GM19035 (cell line): ENCODE results near the gene SPEN.

Experiments
- ATAC-seq: cut with Tn5 transposase; IDR thresholded peaks from one replicate; pipeline ENCODE4 v1.9.1; 2021; ENCODE audit not compliant: unreplicated experiment

The SPEN gene

DNA sequence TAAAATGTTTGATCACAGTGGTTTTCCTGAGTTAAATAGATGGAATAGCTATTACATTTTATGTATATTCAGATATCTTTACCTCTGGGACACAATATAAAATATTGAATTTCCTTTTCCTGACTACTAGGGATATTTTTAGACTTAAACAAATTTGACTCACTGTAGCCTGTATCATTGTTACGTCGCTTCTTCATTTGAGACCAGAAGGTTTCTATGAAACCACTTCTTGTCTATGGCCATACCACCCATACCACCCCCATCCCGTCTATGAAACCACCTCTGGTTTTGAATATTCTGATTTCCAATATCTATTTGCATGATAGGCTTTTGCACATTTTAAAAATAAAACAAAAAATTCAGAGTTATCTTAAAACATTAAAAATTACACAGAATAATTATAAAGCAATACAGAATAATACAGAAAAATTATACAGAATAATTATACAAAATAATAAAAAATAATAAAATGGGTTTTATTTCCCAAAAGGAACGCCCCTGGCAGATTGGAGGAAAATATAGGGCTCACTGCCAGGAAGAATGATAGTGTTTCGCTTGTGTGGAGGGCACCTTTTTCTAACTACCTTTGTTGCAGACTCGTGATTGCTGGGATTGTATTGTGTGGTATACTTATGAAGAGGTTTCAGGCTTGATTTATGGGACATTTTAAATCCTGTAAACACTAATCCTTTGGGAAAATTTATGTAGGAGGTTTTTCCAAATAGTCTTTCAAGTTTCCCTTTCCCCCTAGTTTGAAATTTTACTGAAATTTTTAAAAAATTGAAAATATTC is 4.7 kb downstream of the SPEN start:
- no peak for ATAC-seq

DNA sequence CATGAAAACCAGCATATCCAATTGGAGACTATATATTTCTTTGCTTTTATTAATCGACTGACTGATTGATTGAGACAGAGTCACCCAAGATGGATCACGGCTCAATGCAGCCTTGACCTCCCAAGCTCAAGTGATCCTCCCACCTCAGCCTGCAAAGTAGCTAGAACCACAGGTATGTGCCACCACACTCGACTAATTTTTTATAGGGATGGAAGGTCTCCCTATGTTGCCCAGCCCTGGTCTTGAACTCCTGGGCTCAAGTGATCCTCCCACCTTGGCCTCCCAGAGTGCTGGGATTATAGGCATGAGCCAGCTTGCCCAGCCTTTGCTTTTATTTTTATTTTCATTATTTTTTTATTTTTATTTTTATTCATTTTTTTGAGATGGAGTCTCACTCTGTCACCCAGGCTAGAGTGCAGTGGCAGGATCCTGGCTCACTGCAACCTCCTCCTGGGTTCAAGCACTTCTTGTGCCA is 5.4 kb downstream of the SPEN start:
- no peak for ATAC-seq

DNA sequence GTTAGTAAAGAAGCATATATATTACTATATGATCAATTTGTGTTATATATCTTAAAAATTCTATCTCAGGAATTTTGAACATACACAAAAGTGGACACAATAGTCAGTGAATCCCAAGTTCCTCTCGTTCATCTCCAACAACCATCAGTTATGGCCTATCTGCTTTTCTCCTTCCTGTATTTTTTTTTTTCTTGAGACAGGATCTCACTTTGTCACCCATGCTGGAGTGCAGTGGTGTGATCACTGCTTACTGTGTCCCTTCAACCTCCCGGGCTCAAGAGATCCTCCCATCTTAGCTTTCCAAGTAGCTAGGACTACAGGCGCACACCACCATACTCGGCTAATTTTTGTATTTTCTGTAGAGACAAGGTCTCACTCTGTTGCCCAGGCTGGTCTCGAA is 9.4 kb downstream of the SPEN start:
- ATAC-seq: no peak

DNA sequence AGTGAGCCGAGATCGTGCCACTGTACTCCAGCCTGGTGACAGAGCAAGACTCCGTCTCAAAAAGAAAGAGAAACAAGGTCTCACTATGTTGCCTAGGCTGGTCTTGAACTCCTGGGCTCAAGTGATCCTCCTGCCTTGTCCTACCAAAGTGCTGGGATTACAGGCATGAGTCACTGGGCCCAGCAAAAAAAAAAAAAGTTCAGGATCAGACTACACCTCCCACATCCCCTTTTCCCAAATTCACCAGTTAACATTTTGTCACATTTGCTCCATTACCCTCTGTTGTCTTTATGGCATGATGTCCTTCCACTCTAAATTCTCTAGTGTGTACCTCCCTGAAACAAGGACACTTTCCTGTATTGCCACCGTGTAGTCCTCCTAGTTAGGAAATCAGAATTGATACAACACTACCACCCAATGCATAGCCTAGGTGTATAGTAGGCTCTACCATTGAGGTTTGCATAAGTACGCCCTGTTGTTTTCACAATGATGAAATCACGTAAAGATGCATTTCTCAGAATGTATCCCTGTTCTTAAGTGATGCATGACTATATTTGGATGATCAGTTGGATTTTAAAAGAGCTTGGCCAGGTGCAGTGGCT is 10.7 kb downstream of the SPEN start:
- ATAC-seq: no peak

DNA sequence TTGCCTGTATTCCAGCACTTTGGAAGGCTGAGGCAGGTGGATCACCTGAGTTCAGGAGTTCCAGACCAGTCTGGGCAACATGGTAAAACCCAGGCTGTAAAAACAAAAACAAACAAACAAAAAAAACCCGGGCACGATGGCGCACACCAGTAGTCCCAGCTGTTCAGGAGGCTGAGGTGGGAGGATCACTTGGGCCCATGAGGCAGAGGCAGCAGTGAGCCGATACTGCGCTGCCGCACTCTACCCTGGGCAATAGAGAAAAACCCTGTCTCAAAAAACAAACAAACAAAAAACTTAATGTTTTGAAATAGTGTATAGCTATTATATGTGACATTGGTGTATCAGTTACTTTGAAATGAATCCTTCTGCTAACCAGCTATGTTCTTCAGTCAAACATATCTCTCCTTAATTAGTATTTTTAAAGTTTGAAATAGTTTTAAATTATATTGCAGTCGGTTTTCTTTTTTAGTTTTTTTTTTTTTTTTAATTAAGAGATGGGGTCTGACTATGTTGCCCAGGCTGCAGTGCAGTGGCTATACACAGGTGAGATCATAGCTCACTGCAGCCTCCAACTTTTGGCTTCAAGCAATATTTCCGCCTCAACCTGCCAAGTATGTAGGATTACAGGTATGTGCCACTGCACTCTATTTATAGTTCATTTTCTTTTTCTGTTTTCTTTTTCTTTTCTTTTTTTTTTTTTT is 11.3 kb downstream of the SPEN start:
- ATAC-seq: no peak

DNA sequence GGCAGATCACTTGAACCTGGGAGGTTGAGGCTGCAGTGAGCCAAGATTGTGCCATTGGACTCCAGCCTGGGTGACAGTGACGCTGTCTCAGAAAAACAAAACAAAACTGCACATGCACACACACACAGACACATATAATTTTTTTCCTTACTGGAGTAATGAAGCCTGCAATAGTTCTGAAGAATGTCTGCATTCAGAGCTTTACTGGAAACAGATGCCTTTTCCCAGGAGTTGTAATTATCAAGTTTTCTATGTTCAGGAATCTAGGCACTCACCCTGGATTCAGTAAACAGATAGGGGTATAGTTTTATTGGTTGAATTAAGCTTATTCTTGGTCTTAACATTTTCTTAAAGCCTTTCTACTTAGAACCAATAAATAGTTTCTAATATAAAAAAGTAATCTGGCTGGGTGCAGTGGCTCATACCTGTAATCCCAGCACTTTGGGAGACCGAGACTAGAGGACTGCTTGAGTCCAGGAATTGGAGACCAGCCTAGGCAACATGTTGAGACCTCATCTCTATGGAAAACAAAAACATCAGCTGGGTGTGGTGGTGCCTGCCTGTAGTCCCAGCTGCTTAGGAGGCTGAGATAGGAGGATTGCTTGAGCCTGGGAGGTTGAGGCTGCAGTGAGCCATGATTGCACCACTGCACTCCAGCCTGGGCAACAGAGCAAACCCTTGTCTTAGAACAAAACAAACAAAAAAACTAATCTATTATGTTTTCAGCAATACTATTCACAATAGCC is 15.8 kb downstream of the SPEN start:
- ATAC-seq: no peak

DNA sequence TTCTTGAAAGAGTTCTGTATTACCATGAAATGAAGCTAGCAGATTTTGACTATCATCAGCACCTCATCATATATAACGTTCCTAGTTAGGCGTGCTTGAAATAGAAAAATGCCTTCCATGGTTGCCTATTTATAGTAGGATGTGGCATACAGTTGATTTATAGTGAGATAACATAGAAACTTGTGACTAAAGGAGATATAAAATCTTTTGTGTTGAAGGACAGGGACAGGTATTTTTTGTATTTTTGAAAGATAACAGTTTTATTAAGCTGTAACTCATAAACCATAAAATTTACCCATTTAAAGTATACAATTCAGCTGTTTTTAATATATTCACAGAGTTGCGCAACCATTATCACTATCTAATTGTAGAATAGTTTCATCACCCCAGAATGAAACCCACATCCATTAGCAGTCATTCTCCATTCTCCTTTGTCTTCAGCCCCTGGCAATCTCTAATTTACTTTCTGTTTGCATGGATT is 19.3 kb downstream of the SPEN start:
- ATAC-seq: no peak

DNA sequence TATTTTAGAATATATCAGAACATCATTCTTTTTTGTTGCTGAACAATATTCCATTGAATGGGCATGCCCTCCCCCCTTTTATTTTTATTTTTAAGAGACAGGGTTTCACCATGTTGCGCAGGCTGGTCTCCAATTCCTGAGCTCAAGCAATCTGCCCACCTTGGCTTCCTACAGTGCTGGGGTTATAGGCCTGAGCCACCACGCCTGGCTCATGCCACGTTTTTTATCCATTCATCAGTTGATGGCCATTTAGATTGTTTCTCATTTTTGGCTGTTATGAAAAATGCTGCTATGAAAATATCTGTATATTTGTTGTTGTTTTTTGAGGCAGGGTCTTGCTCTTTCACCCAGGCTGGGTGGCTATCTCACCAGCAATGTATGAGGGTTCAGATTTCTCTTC is 19.8 kb downstream of the SPEN start:
- no peak for ATAC-seq

DNA sequence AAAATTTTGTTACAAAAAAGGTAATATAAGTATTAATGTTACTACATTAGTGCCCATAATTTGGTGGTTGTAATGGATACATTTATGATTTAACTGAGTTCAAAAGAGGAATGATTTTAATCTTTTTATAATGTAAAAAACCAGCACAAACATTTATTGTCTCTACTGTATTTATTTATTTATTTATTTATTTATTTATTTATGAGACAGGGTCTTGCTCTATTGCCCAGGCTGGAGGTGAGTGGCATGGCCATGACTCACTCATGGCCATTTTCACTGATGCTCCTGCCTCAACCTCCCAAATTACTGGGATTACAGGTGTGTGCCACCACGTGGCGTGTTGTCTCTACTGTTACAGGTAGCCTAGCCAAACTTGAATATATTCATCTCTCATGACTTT is 21.9 kb downstream of the SPEN start:
- no peak for ATAC-seq

DNA sequence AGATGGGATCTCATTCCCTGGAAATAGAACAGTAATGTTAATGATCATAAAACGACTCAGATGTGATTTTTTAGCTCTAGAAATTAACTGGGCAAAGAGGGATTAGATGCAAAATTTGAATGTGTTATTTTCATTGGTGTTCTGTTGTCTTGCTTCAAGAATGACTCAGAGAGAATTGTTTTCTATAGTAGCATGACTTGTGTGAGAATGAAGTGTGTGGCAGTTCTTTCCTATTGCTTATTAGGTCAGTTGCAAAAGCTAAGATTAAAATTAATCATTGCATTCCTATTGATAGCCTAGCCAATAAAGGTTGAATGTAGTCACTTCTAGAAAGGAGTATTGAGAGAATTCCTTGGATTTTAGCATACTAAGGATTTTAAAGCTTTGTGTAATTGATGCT is 22.9 kb downstream of the SPEN start:
- ATAC-seq: no peak

DNA sequence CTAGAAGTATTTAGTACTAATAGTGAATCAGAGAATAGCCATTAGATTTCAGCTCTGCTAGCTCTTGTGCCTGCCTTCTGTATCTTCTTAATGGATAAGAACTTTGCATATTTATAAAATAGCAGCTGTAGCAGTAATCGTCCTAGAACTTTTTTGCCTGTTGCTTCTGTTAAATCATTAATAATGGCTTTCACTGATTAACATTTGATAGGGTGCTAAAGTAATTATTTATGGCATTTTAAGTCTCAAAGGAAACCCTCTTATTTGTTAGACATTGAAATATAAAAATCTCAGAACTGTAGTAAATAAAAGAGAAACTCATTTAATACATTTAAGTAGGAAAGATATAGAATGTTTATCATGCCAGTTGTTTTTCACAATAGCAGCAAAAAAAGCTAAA is 27.0 kb downstream of the SPEN start:
- ATAC-seq: no peak

DNA sequence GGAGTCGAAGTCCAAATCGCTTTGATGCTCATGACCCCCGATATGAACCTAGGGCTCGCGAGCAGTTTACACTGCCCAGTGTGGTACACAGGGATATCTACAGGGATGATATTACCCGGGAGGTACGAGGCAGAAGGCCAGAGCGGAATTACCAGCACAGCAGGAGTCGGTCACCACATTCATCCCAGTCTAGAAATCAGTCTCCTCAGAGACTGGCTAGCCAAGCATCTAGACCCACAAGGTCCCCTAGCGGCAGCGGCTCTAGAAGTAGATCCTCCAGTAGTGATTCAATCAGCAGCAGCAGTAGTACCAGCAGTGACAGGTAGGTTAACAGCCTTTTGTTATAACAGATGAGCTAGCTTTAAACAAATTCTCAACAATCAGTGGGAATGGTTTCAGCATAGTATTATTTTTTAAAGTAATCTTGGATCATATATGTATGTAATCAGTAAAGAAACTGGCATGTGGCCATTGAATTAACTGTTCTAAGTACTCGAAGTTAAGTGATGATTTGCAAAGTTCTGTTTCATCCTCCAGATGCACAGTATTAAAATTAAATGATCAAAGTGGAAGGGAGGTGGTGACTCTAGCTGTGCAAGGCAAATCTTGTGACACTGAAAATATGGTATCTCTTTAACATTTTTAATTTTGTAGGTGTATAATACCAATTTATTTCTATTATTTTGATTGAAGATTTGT is 29.0 kb downstream of the SPEN start:
- no peak for ATAC-seq

DNA sequence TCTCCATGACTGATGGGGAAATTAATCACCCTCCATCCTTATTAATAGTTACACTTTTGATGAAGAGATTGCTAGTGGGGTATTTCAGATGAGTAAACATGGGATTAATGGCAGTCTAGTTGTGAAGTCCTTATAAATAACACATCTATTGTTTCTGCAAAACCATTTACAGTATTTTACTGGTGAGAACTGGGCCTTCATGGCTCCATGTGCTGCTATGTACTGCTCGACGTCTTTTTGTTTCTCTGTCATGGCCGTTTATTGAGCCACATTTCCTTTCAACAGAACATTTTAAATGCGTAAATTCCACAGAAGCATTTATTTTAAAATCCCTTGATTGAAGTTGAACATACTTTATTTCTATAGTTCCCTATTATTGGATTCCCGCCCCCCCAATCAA is 34.5 kb downstream of the SPEN start:
- ATAC-seq: no peak

DNA sequence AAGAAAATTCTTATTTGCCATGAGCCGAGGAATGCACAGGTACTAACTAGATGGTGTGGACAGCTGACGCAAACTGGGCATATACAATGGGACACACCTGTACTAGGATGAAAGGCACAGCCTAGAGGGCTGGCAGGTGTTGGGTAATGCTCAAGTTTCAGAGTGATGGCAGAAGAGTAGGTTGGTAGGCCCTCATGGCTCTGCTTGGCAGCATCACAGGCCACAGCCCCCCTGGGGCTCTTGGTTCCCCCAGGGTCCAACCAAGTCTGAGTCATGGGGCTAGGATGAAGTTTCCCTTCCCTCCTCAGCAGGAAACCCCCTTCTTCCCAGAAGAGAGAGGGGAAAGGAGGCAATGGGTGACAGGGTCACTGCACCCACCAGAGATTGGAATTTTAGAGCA is 35.2 kb downstream of the SPEN start:
- no peak for ATAC-seq

DNA sequence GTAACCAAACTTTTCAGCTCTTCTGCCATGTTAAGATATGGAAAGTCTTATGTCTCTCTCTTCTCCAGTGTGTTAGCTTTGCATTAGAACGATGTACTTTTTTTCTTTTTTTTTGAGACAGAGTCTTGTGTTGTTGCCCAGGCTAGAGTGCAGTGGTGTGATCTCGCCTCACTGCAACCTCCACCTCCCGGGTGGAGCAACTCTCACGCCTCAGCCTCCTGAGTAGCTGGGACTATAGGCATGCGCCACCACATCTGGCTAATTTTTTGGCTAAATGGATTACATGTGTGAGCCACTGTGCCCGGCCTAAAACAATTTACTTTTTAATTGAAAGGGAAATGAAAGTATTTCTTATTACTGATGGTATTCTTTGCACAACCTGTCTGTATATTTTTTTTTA is 35.8 kb downstream of the SPEN start:
- no peak for ATAC-seq

DNA sequence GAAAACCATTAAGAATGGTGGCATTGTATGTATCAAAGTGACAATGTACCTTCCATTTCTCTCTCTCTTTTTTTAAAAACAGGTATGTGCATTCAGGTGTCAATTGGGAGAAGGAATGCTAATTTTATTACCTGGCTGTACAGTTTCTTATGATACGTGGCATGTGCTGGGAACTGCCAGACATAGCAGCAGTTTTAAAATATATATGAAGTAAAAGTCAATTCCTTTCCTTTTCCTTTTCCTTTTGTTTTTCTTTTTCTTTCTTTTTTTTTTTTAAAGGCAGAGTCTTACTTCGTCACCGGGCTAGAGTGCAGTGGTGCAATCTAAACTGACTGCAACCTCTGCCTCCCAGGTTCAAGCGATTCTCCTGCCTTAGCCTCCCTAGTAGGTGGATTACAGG is 37.0 kb downstream of the SPEN start:
- no peak for ATAC-seq

DNA sequence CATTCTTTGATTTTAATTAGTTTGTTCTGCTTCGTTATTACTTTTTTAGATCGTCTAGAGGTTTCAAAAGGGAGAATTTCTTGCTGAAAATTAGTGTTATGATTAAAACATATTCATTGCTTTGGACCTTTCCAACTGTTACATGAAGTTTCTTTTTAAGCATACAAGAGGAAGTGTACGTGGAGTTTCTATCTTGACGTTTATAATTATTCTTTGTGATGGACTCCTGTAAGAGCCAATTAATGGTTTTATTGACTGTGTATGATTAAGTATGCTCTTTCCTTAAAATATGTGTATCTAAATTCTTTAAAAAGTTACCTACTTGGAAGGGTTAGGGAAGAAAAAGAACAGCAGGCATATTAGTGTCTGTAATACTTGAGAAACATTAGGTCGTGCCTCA is 37.8 kb downstream of the SPEN start:
- no peak for ATAC-seq

DNA sequence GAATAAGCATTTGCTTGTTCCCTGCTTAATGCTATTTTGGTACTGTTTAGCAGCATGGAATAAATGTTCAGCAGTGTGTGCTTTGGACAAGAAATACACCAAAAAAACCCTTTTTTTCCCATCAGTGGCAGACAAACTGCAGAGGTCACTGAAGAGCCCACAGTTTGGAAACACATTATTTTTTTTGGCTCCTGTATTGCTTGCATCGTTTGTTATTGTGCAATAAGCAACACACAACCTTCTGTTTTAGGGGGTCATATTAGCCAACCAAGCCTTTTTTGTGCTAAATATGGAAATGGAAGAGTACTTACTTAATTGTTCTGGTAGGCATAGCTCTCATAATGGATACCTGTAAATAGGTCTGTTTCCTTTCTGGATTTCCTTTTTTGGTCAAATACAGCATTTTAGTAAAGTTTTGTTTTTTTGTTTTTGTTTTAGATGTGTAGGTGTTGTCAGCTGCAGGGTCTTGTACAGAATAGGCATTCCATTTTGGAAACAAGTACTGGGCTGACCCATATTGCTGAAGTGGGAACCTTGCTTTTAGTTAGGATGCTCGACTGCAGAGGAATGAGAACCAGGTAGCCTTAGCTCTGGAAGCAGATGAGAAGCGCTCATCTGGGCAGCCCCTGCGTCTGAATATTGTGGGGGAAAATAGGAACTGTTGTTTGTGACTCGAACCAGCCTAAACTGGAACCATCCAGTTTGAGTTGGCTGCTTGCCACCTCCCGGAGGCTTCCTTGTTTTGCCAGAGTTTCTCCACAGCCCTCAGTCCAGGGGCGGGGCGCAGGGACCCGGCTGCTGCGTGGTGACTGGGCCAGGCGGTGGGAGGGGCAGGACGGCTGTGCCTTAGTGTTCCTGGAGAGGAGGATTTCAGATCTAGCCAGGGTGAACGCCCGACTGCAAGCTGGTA is 38.4 kb downstream of the SPEN start:
- no peak for ATAC-seq

DNA sequence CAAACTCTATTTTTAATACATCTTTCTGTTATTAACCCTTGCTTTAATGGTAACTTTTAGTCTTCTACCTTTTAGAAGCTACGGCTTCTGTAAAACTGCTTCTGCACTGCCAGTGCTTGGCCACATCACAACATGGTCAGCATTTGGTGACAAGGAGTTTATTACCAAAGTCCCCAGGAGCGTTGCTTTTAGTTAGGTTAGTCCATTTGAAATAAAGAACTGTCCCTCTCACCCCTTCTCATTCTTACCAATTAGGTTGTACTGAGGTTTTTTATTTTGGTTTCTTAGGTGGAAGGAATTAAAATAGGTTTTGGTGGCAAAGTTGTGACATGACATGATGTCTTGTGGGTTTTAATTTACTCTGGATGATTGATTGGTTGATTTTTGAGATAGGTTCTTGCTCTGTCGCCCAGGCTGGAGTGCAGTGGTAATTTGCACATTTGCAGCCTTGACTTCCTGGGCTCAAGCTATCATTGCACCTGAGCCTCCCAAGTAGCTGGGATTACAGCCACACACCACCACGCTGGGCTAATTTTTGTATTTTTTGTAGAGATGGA is 39.2 kb downstream of the SPEN start:
- ATAC-seq: no peak
